HepG2 (cell line): Measurements from ENCODE around the gene KRT16. TPM values are rescaled to one million over a fixed set of nuclear protein-coding genes. Genes with fewer than 3 reads are reported as not detected.
A peak's percentile ranks its signal among the peaks of the same experiment; 100 is the strongest.

Experiments
- ATF7-NPFF ChIP-seq: sonication (generic); formaldehyde crosslinking; IDR thresholded peaks from 2 replicates; pipeline ENCODE4 v1.8.1; 2023; ENCODE audit warnings: mild to moderate bottlenecking, low read depth, missing genetic modification reagents, moderate library complexity
- HES4 ChIP-seq: sonication (generic); formaldehyde crosslinking; IDR thresholded peaks from 2 replicates; pipeline ENCODE4 v1.9.0; 2021; ENCODE audit warnings: mild to moderate bottlenecking, missing genetic modification reagents, borderline replicate concordance
- MLX ChIP-seq: IDR thresholded peaks from 2 replicates; pipeline ENCODE4 v1.6.1; 2016
- PRDM4 ChIP-seq: sonication (generic); formaldehyde crosslinking; IDR thresholded peaks from 2 replicates; pipeline ENCODE4 v1.9.0; 2021; ENCODE audit warnings: missing genetic modification reagents, borderline replicate concordance
- SIN3A ChIP-seq: IDR thresholded peaks from 2 replicates; pipeline ENCODE4 v1.6.1; 2011; ENCODE audit warnings: low read depth, mild to moderate bottlenecking, control low read depth, low read length, borderline replicate concordance
- STAG1 ChIP-seq: sonication (generic); formaldehyde crosslinking; IDR thresholded peaks from 2 replicates; pipeline ENCODE4 v1.4.0; 2020; ENCODE audit warnings: missing genetic modification reagents
- TEAD2 ChIP-seq: sonication (generic); formaldehyde crosslinking; IDR thresholded peaks from 2 replicates; pipeline ENCODE4 v1.9.0; 2021; ENCODE audit warnings: missing genetic modification reagents
- THAP9 ChIP-seq: sonication (generic); formaldehyde crosslinking; IDR thresholded peaks from 2 replicates; pipeline ENCODE4; 2020; ENCODE audit warnings: missing genetic modification reagents, mild to moderate bottlenecking, borderline replicate concordance
- USF2 ChIP-seq, 2 experiments: sonication (generic) in 1 of 2; formaldehyde crosslinking in 1 of 2; IDR thresholded peaks; 2 replicates each; pipeline versions ENCODE4 v1.5.1 to v1.6.1; 2011 to 2020; ENCODE audit warnings: borderline replicate concordance in 1 of 2, low read depth in 1 of 2, low read length in 1 of 2, mild to moderate bottlenecking in 1 of 2, missing genetic modification reagents in 1 of 2, moderate library complexity in 1 of 2
- ZFY ChIP-seq: sonication (generic); formaldehyde crosslinking; IDR thresholded peaks from 2 replicates; pipeline ENCODE4 v1.4.0; 2020; ENCODE audit warnings: missing genetic modification reagents
- ZNF136 ChIP-seq: sonication (generic); formaldehyde crosslinking; IDR thresholded peaks from 2 replicates; pipeline ENCODE4 v1.8.1; 2022; ENCODE audit warnings: low read depth, mild to moderate bottlenecking, moderate library complexity, missing genetic modification reagents
- ZNF138 ChIP-seq: sonication (generic); formaldehyde crosslinking; IDR thresholded peaks from 2 replicates; pipeline ENCODE4 v1.5.0; 2020; ENCODE audit warnings: mild to moderate bottlenecking, low read depth, missing genetic modification reagents
- ZNF180 ChIP-seq: sonication (generic); formaldehyde crosslinking; IDR thresholded peaks from 2 replicates; pipeline ENCODE4 v1.4.0; 2020; ENCODE audit warnings: low read depth, missing genetic modification reagents, borderline replicate concordance
- ZNF83 ChIP-seq: sonication (generic); formaldehyde crosslinking; IDR thresholded peaks from 2 replicates; pipeline ENCODE4 v1.4.0; 2020; ENCODE audit warnings: missing genetic modification reagents, mild to moderate bottlenecking, borderline replicate concordance
- ZNF841 ChIP-seq: sonication (generic); formaldehyde crosslinking; IDR thresholded peaks from 2 replicates; pipeline ENCODE4 v1.8.1; 2023; ENCODE audit warnings: missing genetic modification reagents, borderline replicate concordance
- polyA plus RNA-seq, 8 experiments: library from polyadenylated mRNA; depleted of rRNA in 3 of 8; stranded (reverse) in 7 of 8; unstranded in 1 of 8; fragments of >200 nt; fragmentation: Illumina TruSeq in 4 of 8; extraction: Trizol in 4 of 8; gene quantifications; 2 replicates each; pipeline versions ENCODE4 v1.2.1 to v1.2.3, GENCODE V29; 2011 to 2016; ENCODE audit warnings: low read depth in 4 of 8, missing spikeins in 1 of 8, mixed read lengths in 1 of 8; ENCODE audit not compliant: insufficient read depth in 1 of 8
- total RNA-seq, 5 experiments: library from RNA; depleted of rRNA; stranded (reverse); fragments of >200 nt; fragmentation: Illumina TruSeq; extraction: Trizol; gene quantifications; 2 replicates each; pipeline ENCODE4 v1.2.3, GENCODE V29; 2016; ENCODE audit warnings: low read depth in 1 of 5

KRT16 gene
- total and polyA plus RNA-seq, 2 of the 13 experiments (the other 11 are each of a cell fraction or from before 2014, with no cell fraction given) = not detected

GRCh38 chr17:41648411-41649195, 36.0 kb upstream of the KRT16 start (continued):
- TF ChIP-seq PRDM4 (CRISPR knock-in tag) = no peak
- peak; percentile 5; the same call in 1 of the 2 replicates for TF ChIP-seq HES4 (CRISPR knock-in tag)
- TF ChIP-seq MLX (CRISPR knock-in tag) = no peak
- 0 out of 2 replicates have a peak, but pooled peaks have one; percentile 74 for TF ChIP-seq ZNF180 (CRISPR knock-in tag)
- TF ChIP-seq ATF7-NPFF (CRISPR knock-in tag) = 0 out of 2 replicates have a peak, but pooled peaks have one; percentile 48
- no peak for TF ChIP-seq USF2 (IDR thresholded peaks at IDR 0.05; ENCODE audit: low read depth, low read length)
- TF ChIP-seq USF2 (CRISPR knock-in tag; IDR thresholded peaks at IDR 0.05; ENCODE audit: borderline replicate concordance) = peak; percentile 16; the same call in 1 of the 2 replicates
- 0 out of 2 replicates have a peak, but pooled peaks have one; percentile 47 for TF ChIP-seq ZNF136 (CRISPR knock-in tag)
- peak; percentile 69; the same call in 1 of the 2 replicates for TF ChIP-seq ZNF83 (CRISPR knock-in tag)
- TF ChIP-seq ZFY (CRISPR knock-in tag) = peak; percentile 62; the same call in 1 of the 2 replicates
- no peak for TF ChIP-seq SIN3A
- TF ChIP-seq TEAD2 = no peak
- no peak for TF ChIP-seq ZNF841 (CRISPR knock-in tag)
- peak; percentile 71 for TF ChIP-seq STAG1 (CRISPR knock-in tag)
- 0 out of 2 replicates have a peak, but pooled peaks have one; percentile 56 for TF ChIP-seq THAP9
- no peak for TF ChIP-seq ZNF138 (CRISPR knock-in tag)
- TF ChIP-seq, all 625 proteins: peak for 125
